ENCODE measurements around the gene MBD6. TPM values are rescaled to one million over a fixed set of nuclear protein-coding genes. Genes with fewer than 3 reads are reported as not detected.

MBD6 gene
- total RNA-seq, 1 donor from 2014 or later: 58.5 TPM

DNA sequence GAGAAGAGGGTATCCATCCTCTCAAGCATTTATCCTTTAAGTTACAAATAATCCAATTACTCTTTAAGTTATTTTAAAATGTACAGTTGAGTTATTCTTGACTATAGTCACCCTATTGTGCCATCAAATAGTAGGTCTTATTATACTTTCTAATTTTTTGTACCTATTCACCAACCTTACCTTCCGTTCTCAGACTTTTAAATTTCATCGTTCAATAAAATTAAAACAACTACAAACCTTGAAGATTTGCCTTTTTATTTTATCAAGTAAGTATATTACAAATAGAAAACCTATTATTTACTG lies 25.3 kb downstream of the MBD6 start:
- Histone ChIP-seq H3K36me3 (ENCODE audit: insufficient read depth, low read length) (peaks cover 3% of the 10 kb centered on the region), H3K79me2 (ENCODE audit: insufficient read depth, low read length) (peaks cover 38% of the 10 kb centered on the region), H2AFZ (ENCODE audit: low read depth, low read length) (no peak overlapping the region), H3K27me3 (ENCODE audit: insufficient read depth, low read length) (peaks cover 10% of the 10 kb centered on the region), H3K4me1 (ENCODE audit: insufficient read depth, low read length) (peaks cover 28% of the 10 kb centered on the region), H3K4me3 (ENCODE audit: insufficient read depth, low read depth, low read length) (no peak overlapping the region), H3K27ac (ENCODE audit: low read depth, low read length) (no peak overlapping the region), H4K20me1 (ENCODE audit: insufficient read depth, low read length) (peaks cover 30% of the 10 kb centered on the region), H3K9ac (ENCODE audit: low read length) (no peak overlapping the region), H3K9me3 (ENCODE audit: insufficient read depth, low read depth, low read length) (no peaks in the 10 kb centered on the region), H3K4me2 (ENCODE audit: low read length) (no peak overlapping the region)
- Mint-ChIP-seq H3K36me3 (ENCODE audit: low read depth, unreplicated experiment) (peaks cover 13% of the 10 kb centered on the region), H3K4me1 (ENCODE audit: low read depth, unreplicated experiment) (peaks cover 36% of the 10 kb centered on the region), H3K4me3 (ENCODE audit: unreplicated experiment) (peak overlapping the region; percentile 98), H3K27ac (ENCODE audit: unreplicated experiment) (no peak overlapping the region), H3K27me3 (ENCODE audit: low read depth, unreplicated experiment) (peaks cover 11% of the 10 kb centered on the region), H3K9me3 (ENCODE audit: unreplicated experiment) (peaks cover 3% of the 10 kb centered on the region)
- DNase-seq (ENCODE audit: low read depth): no peak
- TF ChIP-seq, protein P1, sequence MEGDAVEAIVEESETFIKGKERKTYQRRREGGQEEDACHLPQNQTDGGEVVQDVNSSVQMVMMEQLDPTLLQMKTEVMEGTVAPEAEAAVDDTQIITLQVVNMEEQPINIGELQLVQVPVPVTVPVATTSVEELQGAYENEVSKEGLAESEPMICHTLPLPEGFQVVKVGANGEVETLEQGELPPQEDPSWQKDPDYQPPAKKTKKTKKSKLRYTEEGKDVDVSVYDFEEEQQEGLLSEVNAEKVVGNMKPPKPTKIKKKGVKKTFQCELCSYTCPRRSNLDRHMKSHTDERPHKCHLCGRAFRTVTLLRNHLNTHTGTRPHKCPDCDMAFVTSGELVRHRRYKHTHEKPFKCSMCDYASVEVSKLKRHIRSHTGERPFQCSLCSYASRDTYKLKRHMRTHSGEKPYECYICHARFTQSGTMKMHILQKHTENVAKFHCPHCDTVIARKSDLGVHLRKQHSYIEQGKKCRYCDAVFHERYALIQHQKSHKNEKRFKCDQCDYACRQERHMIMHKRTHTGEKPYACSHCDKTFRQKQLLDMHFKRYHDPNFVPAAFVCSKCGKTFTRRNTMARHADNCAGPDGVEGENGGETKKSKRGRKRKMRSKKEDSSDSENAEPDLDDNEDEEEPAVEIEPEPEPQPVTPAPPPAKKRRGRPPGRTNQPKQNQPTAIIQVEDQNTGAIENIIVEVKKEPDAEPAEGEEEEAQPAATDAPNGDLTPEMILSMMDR (IDR thresholded peaks at IDR 0.05; ENCODE audit: insufficient read depth, low read depth, low read length): no peak
- no peak for TF ChIP-seq EZH2 (IDR thresholded peaks at IDR 0.05; ENCODE audit: insufficient read depth, low read length)
- no peak for FAIRE-seq

DNA sequence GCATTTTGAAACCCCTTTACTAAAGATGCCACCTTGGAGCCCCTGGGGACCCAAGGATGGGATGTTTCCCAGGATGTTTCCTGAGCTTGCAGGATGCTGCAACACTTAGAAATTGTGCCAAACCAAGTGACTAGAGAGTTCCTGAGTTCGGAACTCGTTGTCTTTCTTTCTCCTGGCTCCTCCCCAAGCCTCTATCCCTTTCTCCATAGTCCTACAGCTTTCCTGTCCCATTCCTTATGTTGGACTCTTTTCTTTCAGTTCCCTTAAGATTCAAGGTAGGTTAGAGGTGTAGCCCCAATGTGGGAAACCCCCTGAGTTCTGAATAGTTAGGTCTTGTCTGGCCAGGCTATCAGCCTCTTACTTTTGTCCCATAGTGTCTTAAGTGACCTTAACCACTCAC lies 25.9 kb downstream of the MBD6 start:
- Histone ChIP-seq H3K27ac (ENCODE audit: low read depth, low read length) (no peak overlapping the region), H3K36me3 (ENCODE audit: insufficient read depth, low read length) (peaks cover 3% of the 10 kb centered on the region), H3K79me2 (ENCODE audit: insufficient read depth, low read length) (peaks cover 35% of the 10 kb centered on the region), H3K4me1 (ENCODE audit: insufficient read depth, low read length) (peaks cover 33% of the 10 kb centered on the region), H3K27me3 (ENCODE audit: insufficient read depth, low read length) (peaks cover 10% of the 10 kb centered on the region), H4K20me1 (ENCODE audit: insufficient read depth, low read length) (peaks cover 27% of the 10 kb centered on the region), H3K9me3 (ENCODE audit: insufficient read depth, low read depth, low read length) (no peaks in the 10 kb centered on the region), H3K4me3 (ENCODE audit: insufficient read depth, low read depth, low read length) (no peak overlapping the region), H3K9ac (ENCODE audit: low read length) (no peak overlapping the region), H2AFZ (ENCODE audit: low read depth, low read length) (no peak overlapping the region), H3K4me2 (ENCODE audit: low read length) (no peak overlapping the region)
- FAIRE-seq: no peak
- H3K4me1 Mint-ChIP-seq (ENCODE audit: low read depth, unreplicated experiment): peaks cover 41% of the 10 kb centered on the region
- no peak for DNase-seq (ENCODE audit: low read depth)
- peak overlapping the region; percentile 81 for H3K4me3 Mint-ChIP-seq (ENCODE audit: unreplicated experiment)
- peaks cover 11% of the 10 kb centered on the region for H3K27me3 Mint-ChIP-seq (ENCODE audit: low read depth, unreplicated experiment)
- H3K9me3 Mint-ChIP-seq (ENCODE audit: unreplicated experiment): peaks cover 3% of the 10 kb centered on the region
- TF ChIP-seq, protein P1 (IDR thresholded peaks at IDR 0.05; ENCODE audit: insufficient read depth, low read depth, low read length): no peak
- no peak for TF ChIP-seq EZH2 (IDR thresholded peaks at IDR 0.05; ENCODE audit: insufficient read depth, low read length)
- H3K36me3 Mint-ChIP-seq (ENCODE audit: low read depth, unreplicated experiment): peaks cover 11% of the 10 kb centered on the region
- no peak overlapping the region for H3K27ac Mint-ChIP-seq (ENCODE audit: unreplicated experiment)

DNA sequence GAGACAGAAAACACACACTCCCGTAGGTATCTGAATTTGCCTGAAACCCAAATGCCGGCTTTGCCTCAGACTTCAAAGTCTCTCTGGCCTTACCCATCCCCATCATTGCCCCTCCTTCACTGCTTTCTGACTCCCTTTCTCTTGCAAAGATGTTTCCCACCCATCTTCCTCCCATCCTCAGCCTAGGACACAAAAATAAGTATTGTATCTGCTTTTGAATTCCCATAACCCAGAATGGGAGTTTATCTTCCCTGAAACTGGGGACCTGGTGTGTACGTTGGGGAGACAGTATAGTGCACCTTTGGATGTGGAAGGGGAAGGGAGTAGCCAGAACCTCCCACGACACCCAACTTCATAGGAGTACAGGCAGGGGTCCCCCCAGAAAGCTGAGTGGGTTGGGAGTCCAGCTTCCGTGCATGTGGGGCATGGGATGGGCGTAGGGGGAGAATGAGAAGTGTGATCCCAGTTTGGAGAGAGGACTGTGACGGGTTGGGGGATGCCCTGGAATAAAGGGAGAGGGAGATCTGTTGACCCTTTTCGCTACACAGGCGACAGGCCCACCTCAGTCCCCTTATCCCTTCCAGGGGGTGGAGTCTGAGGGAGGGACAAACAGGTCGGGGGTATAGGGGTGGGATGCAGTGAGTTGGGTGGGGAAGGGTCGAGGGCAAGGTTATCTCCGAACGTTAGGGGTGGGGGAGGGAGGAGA lies 26.7 kb downstream of the MBD6 start:
- Mint-ChIP-seq H3K27me3 (ENCODE audit: low read depth, unreplicated experiment) (peaks cover 11% of the 10 kb centered on the region), H3K4me3 (ENCODE audit: unreplicated experiment) (peak overlapping the region; percentile 86), H3K36me3 (ENCODE audit: low read depth, unreplicated experiment) (peaks cover 11% of the 10 kb centered on the region), H3K27ac (ENCODE audit: unreplicated experiment) (no peak overlapping the region), H3K4me1 (ENCODE audit: low read depth, unreplicated experiment) (peaks cover 42% of the 10 kb centered on the region), H3K9me3 (ENCODE audit: unreplicated experiment) (peaks cover 3% of the 10 kb centered on the region)
- H3K9me3 ChIP-seq (ENCODE audit: insufficient read depth, low read depth, low read length): no peaks in the 10 kb centered on the region
- no peak overlapping the region for H3K27ac ChIP-seq (ENCODE audit: low read depth, low read length)
- TF ChIP-seq, protein P1 (IDR thresholded peaks at IDR 0.05; ENCODE audit: insufficient read depth, low read depth, low read length): no peak
- TF ChIP-seq EZH2 (IDR thresholded peaks at IDR 0.05; ENCODE audit: insufficient read depth, low read length): no peak
- H3K4me2 ChIP-seq (ENCODE audit: low read length): peak overlapping the region; percentile 93
- H3K4me3 ChIP-seq (ENCODE audit: insufficient read depth, low read depth, low read length): peak overlapping the region; percentile 69
- H4K20me1 ChIP-seq (ENCODE audit: insufficient read depth, low read length): peaks cover 20% of the 10 kb centered on the region
- H3K4me1 ChIP-seq (ENCODE audit: insufficient read depth, low read length): peaks cover 29% of the 10 kb centered on the region
- peaks cover 3% of the 10 kb centered on the region for H3K36me3 ChIP-seq (ENCODE audit: insufficient read depth, low read length)
- peak overlapping the region; percentile 72 for H3K9ac ChIP-seq (ENCODE audit: low read length)
- H3K27me3 ChIP-seq (ENCODE audit: insufficient read depth, low read length): peaks cover 10% of the 10 kb centered on the region
- DNase-seq (ENCODE audit: low read depth): no peak
- peak overlapping the region; percentile 82 for H2AFZ ChIP-seq (ENCODE audit: low read depth, low read length)
- FAIRE-seq: no peak
- H3K79me2 ChIP-seq (ENCODE audit: insufficient read depth, low read length): peaks cover 27% of the 10 kb centered on the region
